GM23248 (cell line): ENCODE data around the gene DPP10. TPM values are rescaled to one million over a fixed set of nuclear protein-coding genes. Genes with fewer than 3 reads are reported as not detected.

ENCODE experiments used
- DNase-seq: peaks from one replicate; pipeline ENCODE4 v3.0.0-alpha.2; 2015
- H2AFZ ChIP-seq: fragments of 200-600 bp; sonication (generic); 2 replicates; pipeline ENCODE4 v1.6.1; 2016; ENCODE audit warnings: antibody characterized with exemption
- H3F3A ChIP-seq: fragments of 200-600 bp; sonication (generic); 2 replicates; pipeline ENCODE4 v1.6.1; 2016; ENCODE audit warnings: mild to moderate bottlenecking, antibody characterized with exemption, mixed run types; ENCODE audit not compliant: insufficient read depth
- H3K27ac ChIP-seq: fragments of 200-600 bp; sonication (generic); 2 replicates; pipeline ENCODE4 v1.5.1; 2016; ENCODE audit warnings: mild to moderate bottlenecking
- H3K27me3 ChIP-seq: fragments of 200-600 bp; sonication (generic); replicated peaks from 2 replicates; pipeline ENCODE4 v1.6.1; 2016; ENCODE audit warnings: mild to moderate bottlenecking; ENCODE audit not compliant: insufficient read depth
- H3K36me3 ChIP-seq: fragments of 200-600 bp; sonication (generic); 2 replicates; pipeline ENCODE4 v1.6.1; 2016; ENCODE audit warnings: low read depth, mild to moderate bottlenecking
- H3K4me1 ChIP-seq: fragments of 200-600 bp; sonication (generic); 2 replicates; pipeline ENCODE4 v1.6.1; 2016; ENCODE audit warnings: mild to moderate bottlenecking; ENCODE audit not compliant: insufficient read depth
- H3K4me2 ChIP-seq: fragments of 200-600 bp; sonication (generic); one replicate; pipeline ENCODE4 v1.6.1; 2016; ENCODE audit warnings: mild to moderate bottlenecking; ENCODE audit not compliant: unreplicated experiment
- H3K4me3 ChIP-seq: fragments of 200-600 bp; sonication (generic); 2 replicates; pipeline ENCODE4 v1.5.1; 2016; ENCODE audit warnings: mild to moderate bottlenecking
- H3K79me2 ChIP-seq: fragments of 200-600 bp; sonication (generic); 2 replicates; pipeline ENCODE4 v1.6.1; 2016; ENCODE audit warnings: mild to moderate bottlenecking; ENCODE audit not compliant: insufficient read depth
- H3K9ac ChIP-seq: fragments of 200-600 bp; sonication (generic); 2 replicates; pipeline ENCODE4 v1.6.1; 2016; ENCODE audit warnings: mild to moderate bottlenecking
- H3K9me2 ChIP-seq: fragments of 200-600 bp; sonication (generic); 2 replicates; pipeline ENCODE4 v1.6.1; 2016; ENCODE audit warnings: mixed run types, mild to moderate bottlenecking, moderate library complexity; ENCODE audit not compliant: insufficient read depth
- H3K9me3 ChIP-seq: fragments of 200-600 bp; sonication (generic); one replicate; pipeline ENCODE4 v1.6.1; 2017; ENCODE audit warnings: low read depth
- H4K20me1 ChIP-seq: fragments of 200-600 bp; sonication (generic); 2 replicates; pipeline ENCODE4 v1.6.0; 2016; ENCODE audit not compliant: insufficient read depth
- EZH2 ChIP-seq: fragments of 200-600 bp; sonication (generic); IDR thresholded peaks from 2 replicates; pipeline ENCODE4 v1.6.1; 2018; ENCODE audit warnings: antibody characterized with exemption, mild to moderate bottlenecking; ENCODE audit not compliant: insufficient read depth, poor library complexity, severe bottlenecking
- EZH2phosphoT487 ChIP-seq: fragments of 200-600 bp; sonication (generic); IDR thresholded peaks from 2 replicates; pipeline ENCODE4 v1.6.1; 2018; ENCODE audit warnings: antibody characterized with exemption, moderate library complexity, mild to moderate bottlenecking, low read depth; ENCODE audit not compliant: insufficient read depth
- WGBS, 2 experiments: methylation state at CpG; one replicate each; pipeline ENCODE4 v1.1.6; 2015 to 2017; ENCODE audit warnings: low lambda C conversion rate in 2 of 2, low coverage in 1 of 2; ENCODE audit errors: missing lambda C conversion rate in 2 of 2; 5-methylcytosine and 5-hydroxymethylcytosine counted together
- in situ Hi-C: fragments of 300-500 bp; cut with MboI; formaldehyde crosslinking; loops from 2 replicates; pipeline ENCODE4 v1.15.0; 2020
- polyA plus RNA-seq: library from polyadenylated mRNA; unstranded; fragments of >200 nt; fragmentation: Nextera tagmentation; extraction: Ambion mirVana; gene quantifications from 2 replicates; pipeline ENCODE4 v1.2.1, GENCODE V29; 2016
- total RNA-seq: library from RNA; depleted of rRNA; stranded (reverse); fragments of >200 nt; shearing (Covaris generic); gene quantifications from 2 replicates; pipeline ENCODE4 v1.2.3, GENCODE V29; 2014

The DPP10 gene
- total and polyA plus RNA-seq, 2 experiments from 2014 or later: not detected

GRCh38 chr2:115573756-115574155, 1131.3 kb downstream of the DPP10 start:
- H3K4me1 ChIP-seq: no peaks in the 10 kb centered on the region
- H3K36me3 ChIP-seq: no peaks in the 10 kb centered on the region
- no peaks in the 10 kb centered on the region for H3K9me2 ChIP-seq
- 6 to 10% methylated on average over 4 of the region's 4 CpGs for WGBS, 2 experiments
- no peaks in the 10 kb centered on the region for H3K9me3 ChIP-seq
- no peaks in the 10 kb centered on the region for H3K79me2 ChIP-seq
- no peak for DNase-seq
- no peak overlapping the region for H2AFZ ChIP-seq
- TF ChIP-seq EZH2 (no peak), EZH2phosphoT487 (no peak)
- no peaks in the 10 kb centered on the region for H3F3A ChIP-seq
- in situ Hi-C loops: no loop called here
- H4K20me1 ChIP-seq: no peaks in the 10 kb centered on the region
- no peak overlapping the region for H3K9ac ChIP-seq
- H3K4me2 ChIP-seq: no peak overlapping the region
- no peak overlapping the region for H3K27ac ChIP-seq
- H3K4me3 ChIP-seq: no peak overlapping the region
- no peaks in the 10 kb centered on the region for H3K27me3 ChIP-seq

- Histone ChIP-seq H4K20me1 (no peaks in the 10 kb centered on the region), H3K27me3 (no peaks in the 10 kb centered on the region), H3K9ac (no peak overlapping the region), H3K36me3 (no peaks in the 10 kb centered on the region), H3F3A (no peaks in the 10 kb centered on the region), H3K4me3 (no peak overlapping the region), H3K79me2 (no peaks in the 10 kb centered on the region), H3K27ac (no peak overlapping the region), H3K4me2 (no peak overlapping the region), H2AFZ (no peak overlapping the region), H3K9me3 (no peaks in the 10 kb centered on the region), H3K9me2 (no peaks in the 10 kb centered on the region), H3K4me1 (no peaks in the 10 kb centered on the region)
- 1 to 2% methylated on average over 5 of the region's 5 CpGs for WGBS, 2 experiments
- TF ChIP-seq EZH2phosphoT487: no peak
- no peak for TF ChIP-seq EZH2
- no peak for DNase-seq
- in situ Hi-C loops: no loop called here
Observed at GRCh38 chr2:115574667-115575066, 1132.2 kb downstream of the DPP10 start.

- no peaks in the 10 kb centered on the region for H3K27me3 ChIP-seq
- no peaks in the 10 kb centered on the region for H3K9me3 ChIP-seq
- H3K4me2 ChIP-seq: no peak overlapping the region
- TF ChIP-seq EZH2 (no peak), EZH2phosphoT487 (no peak)
- 31 to 48% methylated on average over 5 of the region's 5 CpGs for WGBS, 2 experiments
- in situ Hi-C loops: no loop called here
- H4K20me1 ChIP-seq: no peaks in the 10 kb centered on the region
- DNase-seq: no peak
- no peaks in the 10 kb centered on the region for H3K9me2 ChIP-seq
- H3F3A ChIP-seq: no peaks in the 10 kb centered on the region
- no peaks in the 10 kb centered on the region for H3K79me2 ChIP-seq
- H3K27ac ChIP-seq: no peak overlapping the region
- H3K36me3 ChIP-seq: no peaks in the 10 kb centered on the region
- no peaks in the 10 kb centered on the region for H3K4me1 ChIP-seq
- no peak overlapping the region for H2AFZ ChIP-seq
- no peak overlapping the region for H3K4me3 ChIP-seq
- no peak overlapping the region for H3K9ac ChIP-seq
Observed at GRCh38 chr2:115580784-115581183, 1138.3 kb downstream of the DPP10 start.

GRCh38 chr2:115584507-115584906, 1142.1 kb downstream of the DPP10 start:
- Histone ChIP-seq H3K4me3 (no peak overlapping the region), H3K36me3 (no peaks in the 10 kb centered on the region), H2AFZ (no peak overlapping the region), H3F3A (no peaks in the 10 kb centered on the region), H3K27me3 (no peaks in the 10 kb centered on the region), H3K9me3 (no peaks in the 10 kb centered on the region), H3K4me1 (no peaks in the 10 kb centered on the region), H3K9ac (no peak overlapping the region), H4K20me1 (no peaks in the 10 kb centered on the region), H3K79me2 (no peaks in the 10 kb centered on the region), H3K27ac (no peak overlapping the region), H3K9me2 (no peaks in the 10 kb centered on the region), H3K4me2 (no peak overlapping the region)
- no peak for TF ChIP-seq EZH2phosphoT487
- 48 to 50% methylated on average over 2 of the region's 2 CpGs for WGBS, 2 experiments
- in situ Hi-C loops: no loop called here
- no peak for DNase-seq
